Bronchial epithelial cell (primary cell): ENCODE measurements around the gene MRTFA. TPM values are rescaled to one million over a fixed set of nuclear protein-coding genes. Genes with fewer than 3 reads are reported as not detected.

Experiments
- DNase-seq: peaks from one replicate; pipeline ENCODE4 v3.0.0-alpha.2; 2010; ENCODE audit warnings: low read depth
- FAIRE-seq: peaks from 2 replicates; lab custom pipeline; 2011; peaks lifted over from hg19 to GRCh38; lab: Jason Lieb, UNC
- H3K27me3 ChIP-seq: 2 replicates; pipeline ENCODE4 v1.5.1; 2011; ENCODE audit warnings: low read length; ENCODE audit not compliant: control insufficient read depth, insufficient read depth
- H3K36me3 ChIP-seq: 2 replicates; pipeline ENCODE4 v1.5.1; 2011; ENCODE audit warnings: low read length; ENCODE audit not compliant: control insufficient read depth, insufficient read depth
- H3K4me3 ChIP-seq: 2 replicates; pipeline ENCODE4 v1.5.1; 2011; ENCODE audit warnings: mild to moderate bottlenecking, low read depth, low read length, control low read depth
- CTCF ChIP-seq: IDR thresholded peaks from 2 replicates; pipeline ENCODE4 v1.5.1; 2011; ENCODE audit warnings: mild to moderate bottlenecking, moderate library complexity, low read length, control low read depth, inconsistent platforms; ENCODE audit not compliant: insufficient read depth, severe bottlenecking
- total RNA-seq: library from RNA; depleted of rRNA; stranded (reverse); fragments of >200 nt; gene quantifications from 2 replicates; pipeline ENCODE4 v1.2.1, GENCODE V29; 2014

MRTFA gene
- total RNA-seq, 1 donor from 2014 or later: 25.3 TPM

DNA sequence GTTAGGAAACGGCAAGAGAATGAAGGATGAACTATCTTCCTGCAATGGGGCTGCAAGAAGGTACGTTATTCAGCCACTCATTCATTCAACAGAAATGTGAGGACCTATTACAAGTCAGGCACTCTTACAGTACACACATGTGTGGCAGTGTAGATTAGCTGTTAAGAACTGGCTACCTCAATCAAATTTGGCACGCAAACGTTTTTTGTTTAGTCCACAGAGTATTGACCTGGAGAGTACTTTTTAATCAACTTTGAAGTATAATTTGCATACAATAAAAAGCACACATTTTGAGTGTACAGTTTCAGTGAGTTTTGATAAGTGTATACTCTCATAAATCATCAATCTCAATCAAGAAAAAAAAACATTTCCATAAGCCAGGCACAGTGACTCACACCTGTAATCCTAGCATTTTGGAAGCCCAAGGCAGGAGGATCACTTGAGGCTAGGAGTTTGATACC is 24.2 kb downstream of the MRTFA start:
- no peaks in the 10 kb centered on the region for H3K36me3 ChIP-seq
- no peaks in the 10 kb centered on the region for H3K27me3 ChIP-seq
- no peak for DNase-seq
- no peak for FAIRE-seq
- no peak overlapping the region for H3K4me3 ChIP-seq
- TF ChIP-seq CTCF: no peak

DNA sequence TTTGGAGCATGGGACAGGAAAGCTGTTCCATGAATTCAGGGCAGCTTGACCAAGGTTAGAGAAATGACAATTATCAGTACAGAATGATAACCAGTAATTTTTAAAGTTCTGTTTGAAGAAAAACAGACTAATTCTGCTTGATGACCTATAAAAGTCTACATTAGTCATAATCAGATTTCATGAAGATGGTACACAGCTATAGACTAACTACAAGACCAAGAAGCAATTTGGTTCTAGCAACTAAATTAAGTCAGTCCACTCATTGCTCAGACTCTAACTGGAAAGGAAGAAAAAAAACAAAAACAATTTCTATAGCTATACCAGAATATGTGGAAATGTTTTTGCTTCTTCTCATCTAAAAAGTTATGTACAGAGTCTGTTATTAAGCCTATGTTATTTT is 24.9 kb downstream of the MRTFA start:
- TF ChIP-seq CTCF: no peak
- no peak for DNase-seq
- Histone ChIP-seq H3K4me3 (no peak overlapping the region), H3K27me3 (no peaks in the 10 kb centered on the region), H3K36me3 (no peaks in the 10 kb centered on the region)
- FAIRE-seq: no peak

GRCh38 chr22:40610329-40610850 is 26.1 kb downstream of the MRTFA start:
- H3K36me3 ChIP-seq: no peaks in the 10 kb centered on the region
- H3K4me3 ChIP-seq: no peak overlapping the region
- H3K27me3 ChIP-seq: no peaks in the 10 kb centered on the region
- FAIRE-seq (no peak), DNase-seq (no peak)
- no peak for TF ChIP-seq CTCF

DNA sequence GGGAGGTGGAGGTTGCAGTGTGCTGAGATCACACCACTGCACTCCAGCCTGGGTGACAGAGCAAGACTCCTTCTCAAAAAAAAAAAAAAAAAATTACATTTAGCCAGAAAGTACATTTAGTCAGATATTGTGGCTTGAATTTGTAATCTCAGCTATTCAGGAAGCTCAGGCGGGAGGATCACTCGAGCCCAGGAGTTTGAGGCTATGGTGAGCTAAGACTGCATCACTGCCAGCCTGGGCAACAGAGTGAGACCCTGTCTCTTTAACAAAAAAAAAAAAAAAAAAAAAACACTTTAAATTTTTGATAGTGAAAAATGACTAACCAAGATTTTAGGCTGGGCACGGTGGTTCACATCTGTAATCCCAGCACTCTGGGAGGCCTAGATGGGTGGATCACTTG is 27.3 kb downstream of the MRTFA start:
- DNase-seq (no peak), FAIRE-seq (no peak)
- no peak for TF ChIP-seq CTCF
- no peaks in the 10 kb centered on the region for H3K36me3 ChIP-seq
- H3K27me3 ChIP-seq: no peaks in the 10 kb centered on the region
- no peak overlapping the region for H3K4me3 ChIP-seq

DNA sequence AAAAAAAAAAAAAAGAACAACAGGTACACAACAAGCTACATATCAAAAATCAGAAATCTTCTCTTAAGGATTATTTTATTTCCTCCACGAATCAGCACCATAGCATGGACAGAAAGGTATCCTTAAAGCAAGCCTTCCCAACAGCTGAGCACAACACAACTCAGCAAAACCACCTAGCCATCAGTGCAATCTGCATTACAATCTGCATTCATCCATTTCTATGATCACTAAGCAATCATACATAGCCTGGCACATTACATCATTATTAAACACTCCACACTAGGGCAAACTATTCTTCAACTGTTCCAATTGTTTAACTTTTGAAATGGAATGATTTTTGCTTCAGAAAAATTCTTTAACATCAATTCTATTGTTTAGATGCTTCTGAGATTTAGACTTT is 29.0 kb downstream of the MRTFA start:
- H3K27me3 ChIP-seq: no peaks in the 10 kb centered on the region
- DNase-seq (no peak), FAIRE-seq (no peak)
- no peak overlapping the region for H3K4me3 ChIP-seq
- TF ChIP-seq CTCF: no peak
- H3K36me3 ChIP-seq: no peaks in the 10 kb centered on the region

GRCh38 chr22:40606306-40606705 is 30.2 kb downstream of the MRTFA start:
- H3K4me3 ChIP-seq: no peak overlapping the region
- FAIRE-seq (no peak), DNase-seq (no peak)
- no peak for TF ChIP-seq CTCF
- no peaks in the 10 kb centered on the region for H3K27me3 ChIP-seq
- no peaks in the 10 kb centered on the region for H3K36me3 ChIP-seq
